ENCODE measurements around the gene SFPQ. TPM values are rescaled to one million over a fixed set of nuclear protein-coding genes. Genes with fewer than 3 reads are reported as not detected.

SFPQ gene
- total and polyA plus RNA-seq, 12 donors = 80.0 to 224 (median 95.2) TPM

DNA sequence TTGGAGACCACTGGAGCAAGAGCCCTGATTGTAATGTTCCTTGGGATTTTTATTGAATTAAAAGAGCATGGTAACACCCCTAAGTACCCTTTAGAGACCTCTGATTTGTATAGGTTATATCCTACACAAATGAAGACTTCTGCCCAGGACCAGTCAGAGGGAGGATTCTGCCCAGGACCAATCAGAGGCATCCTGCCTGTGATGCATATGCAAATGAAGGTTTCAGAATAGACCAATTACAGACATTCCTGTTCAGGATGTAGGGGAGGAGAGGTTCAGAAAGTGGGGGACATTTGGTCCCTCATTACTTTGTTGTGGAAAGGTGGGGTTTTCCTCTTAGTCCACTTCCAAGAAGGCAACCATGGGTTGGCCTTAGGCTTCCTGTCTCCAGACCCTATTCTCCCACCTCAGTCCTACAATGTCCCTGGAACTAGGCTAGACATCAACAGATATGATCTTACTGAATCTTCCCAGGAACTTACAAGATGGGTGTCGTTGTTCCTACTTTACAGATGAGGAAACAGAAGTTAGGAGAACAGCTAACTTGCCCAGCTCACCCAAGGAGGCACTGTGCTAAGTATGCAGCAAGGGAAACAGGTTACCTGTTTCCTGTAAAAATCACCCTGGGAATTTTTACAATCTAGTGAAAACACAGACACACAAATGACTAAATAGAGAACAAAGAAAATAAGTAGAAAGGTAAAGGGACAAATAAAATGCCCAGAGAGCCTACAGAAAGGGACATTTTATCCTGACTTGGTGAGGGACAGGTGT is 36.8 kb upstream of the SFPQ start:
- H3K36me3 ChIP-seq = no peaks in the 10 kb centered on the region
- no peaks in the 10 kb centered on the region for H3K27me3 ChIP-seq
- H3K27ac ChIP-seq = no peak overlapping the region
- 65% methylated on average over 1 of the region's 1 CpG for WGBS, 2 donors
- intact Hi-C loops (cut with DNase I) = no loop called here
- DNase-seq (no peak), ATAC-seq (no peak)
- no peak overlapping the region for H3K4me3 ChIP-seq
- H3K4me1 ChIP-seq = no peaks in the 10 kb centered on the region
- TF ChIP-seq, protein P1, sequence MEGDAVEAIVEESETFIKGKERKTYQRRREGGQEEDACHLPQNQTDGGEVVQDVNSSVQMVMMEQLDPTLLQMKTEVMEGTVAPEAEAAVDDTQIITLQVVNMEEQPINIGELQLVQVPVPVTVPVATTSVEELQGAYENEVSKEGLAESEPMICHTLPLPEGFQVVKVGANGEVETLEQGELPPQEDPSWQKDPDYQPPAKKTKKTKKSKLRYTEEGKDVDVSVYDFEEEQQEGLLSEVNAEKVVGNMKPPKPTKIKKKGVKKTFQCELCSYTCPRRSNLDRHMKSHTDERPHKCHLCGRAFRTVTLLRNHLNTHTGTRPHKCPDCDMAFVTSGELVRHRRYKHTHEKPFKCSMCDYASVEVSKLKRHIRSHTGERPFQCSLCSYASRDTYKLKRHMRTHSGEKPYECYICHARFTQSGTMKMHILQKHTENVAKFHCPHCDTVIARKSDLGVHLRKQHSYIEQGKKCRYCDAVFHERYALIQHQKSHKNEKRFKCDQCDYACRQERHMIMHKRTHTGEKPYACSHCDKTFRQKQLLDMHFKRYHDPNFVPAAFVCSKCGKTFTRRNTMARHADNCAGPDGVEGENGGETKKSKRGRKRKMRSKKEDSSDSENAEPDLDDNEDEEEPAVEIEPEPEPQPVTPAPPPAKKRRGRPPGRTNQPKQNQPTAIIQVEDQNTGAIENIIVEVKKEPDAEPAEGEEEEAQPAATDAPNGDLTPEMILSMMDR (IDR thresholded peaks at IDR 0.05) = no peak
- H3K9me3 ChIP-seq = no peaks in the 10 kb centered on the region

DNA sequence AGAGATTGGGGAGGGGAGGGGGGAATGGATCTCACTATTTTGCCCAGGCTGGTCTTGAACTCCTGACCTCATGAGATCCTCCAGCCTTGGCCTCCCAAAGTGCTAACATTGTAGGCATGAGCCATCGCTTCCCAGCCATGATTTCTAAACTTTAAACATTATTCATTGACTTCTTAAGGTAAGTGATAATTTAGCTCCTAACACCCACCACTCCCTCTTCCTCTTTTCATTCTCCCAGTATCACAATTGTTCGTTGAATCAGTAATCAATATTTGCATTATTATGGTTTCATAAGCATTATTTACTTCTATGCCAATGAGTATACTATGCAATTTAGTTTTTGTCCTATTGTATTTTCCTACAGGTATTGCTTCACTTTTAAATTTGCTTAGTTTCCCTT is 33.6 kb upstream of the SFPQ start:
- 87 to 96% methylated on average over 2 of the region's 2 CpGs for WGBS, 2 donors
- no peak overlapping the region for H3K4me3 ChIP-seq
- intact Hi-C loops (cut with DNase I) = no loop called here
- no peaks in the 10 kb centered on the region for H3K36me3 ChIP-seq
- ATAC-seq (no peak), DNase-seq (no peak)
- TF ChIP-seq, protein P1 (IDR thresholded peaks at IDR 0.05) = no peak
- H3K27me3 ChIP-seq = no peaks in the 10 kb centered on the region
- H3K27ac ChIP-seq = no peak overlapping the region
- no peaks in the 10 kb centered on the region for H3K9me3 ChIP-seq
- H3K4me1 ChIP-seq = peaks cover 0 to 15% (median 0%) of the 10 kb centered on the region in 9 donors

DNA sequence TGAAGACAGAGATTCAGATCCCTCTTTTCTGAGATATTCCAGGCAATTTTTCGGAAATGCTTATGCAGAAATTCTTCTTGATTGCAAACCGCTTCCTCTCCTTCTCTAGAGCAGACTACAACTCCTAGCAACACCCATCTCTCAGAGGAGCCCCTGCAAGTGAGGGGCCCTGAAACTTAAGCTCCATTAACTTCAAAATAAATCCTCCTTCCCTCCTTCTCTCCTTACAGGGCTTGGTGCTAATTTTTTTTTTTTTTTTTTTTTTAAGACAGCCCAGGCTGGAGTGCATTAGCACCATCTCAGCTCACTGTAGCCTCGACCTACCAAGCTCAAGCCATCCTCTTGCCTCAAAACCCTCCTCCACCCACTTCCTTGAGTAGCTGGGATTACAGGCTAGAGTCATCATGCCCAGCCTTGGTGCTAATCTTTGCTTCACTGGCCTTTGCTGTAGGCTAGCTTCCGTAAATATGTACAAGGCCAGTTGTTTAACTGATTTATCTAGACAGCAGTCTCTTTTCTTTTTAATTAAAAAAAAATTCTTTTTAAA is 30.2 kb upstream of the SFPQ start:
- Histone ChIP-seq H3K4me3 (no peak overlapping the region), H3K27ac (peak overlapping the region in 3 of 10 donors; percentile 36 to 49 (median 45)), H3K27me3 (no peaks in the 10 kb centered on the region), H3K4me1 (peaks cover 0 to 15% (median 0%) of the 10 kb centered on the region in 9 donors), H3K36me3 (no peaks in the 10 kb centered on the region), H3K9me3 (no peaks in the 10 kb centered on the region)
- DNase-seq (no peak), ATAC-seq (peak in 1 of 8 donors; percentile 29)
- TF ChIP-seq, protein P1 (IDR thresholded peaks at IDR 0.05) = no peak
- intact Hi-C loops (cut with DNase I) = no loop called here
- WGBS, 2 donors = 72 to 75% methylated on average over 4 of the region's 4 CpGs

DNA sequence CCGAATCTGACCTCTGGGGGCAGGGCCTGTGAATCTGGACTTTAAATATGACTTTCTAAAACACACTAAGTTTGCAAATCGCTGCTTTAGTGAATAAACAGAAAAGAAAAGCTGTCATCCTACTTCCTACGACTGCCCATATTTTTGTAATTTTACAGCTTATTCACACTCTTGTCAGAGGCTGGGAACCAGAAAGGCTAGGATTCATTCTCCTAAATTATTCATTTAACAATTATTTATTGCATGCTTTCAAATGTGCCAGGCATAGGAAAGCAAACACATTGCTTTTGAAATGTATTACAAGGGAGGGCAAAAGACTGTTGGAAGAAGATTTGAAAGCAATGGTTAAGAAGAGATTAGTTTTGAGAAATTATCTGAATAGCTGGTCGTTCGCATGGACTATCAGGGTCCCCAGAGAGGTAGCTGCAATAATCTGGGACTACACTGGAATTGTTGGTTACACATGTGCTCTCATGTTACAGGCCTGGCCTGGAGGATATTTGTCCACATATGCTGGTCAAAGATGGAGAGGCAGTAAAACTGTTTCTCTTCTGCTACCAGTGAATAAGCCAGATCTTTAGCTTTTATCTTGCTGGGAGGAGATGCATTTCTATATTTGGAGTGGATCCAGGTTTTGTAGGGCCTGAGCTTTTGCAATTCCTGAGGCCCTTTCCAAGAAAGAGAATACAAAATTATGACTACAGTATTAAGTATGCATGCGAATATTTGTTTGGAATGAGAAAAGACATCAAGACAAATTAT is 29.6 kb upstream of the SFPQ start:
- peak in 5 of 8 donors; percentile 24 to 57 (median 47) for ATAC-seq
- H3K27ac ChIP-seq = peak overlapping the region in 3 of 10 donors; percentile 7 to 22 (median 21)

More for the DNA sequence above, 29.6 kb upstream of the SFPQ start:
- TF ChIP-seq, protein P1 (IDR thresholded peaks at IDR 0.05) = no peak
- H3K27me3 ChIP-seq = no peaks in the 10 kb centered on the region
- WGBS, 2 donors = 56 to 58% methylated on average over 6 of the region's 6 CpGs
- H3K4me3 ChIP-seq = no peak overlapping the region
- intact Hi-C loops (cut with DNase I) = no loop called here
- no peaks in the 10 kb centered on the region for H3K36me3 ChIP-seq
- DNase-seq = no peak
- H3K4me1 ChIP-seq = peaks cover 0 to 15% (median 0%) of the 10 kb centered on the region in 9 donors
- no peaks in the 10 kb centered on the region for H3K9me3 ChIP-seq

All from heart right ventricle (tissue), 16 donors.